GM23338 (cell line): ENCODE results near the gene ZBTB12. TPM values are rescaled to one million over a fixed set of nuclear protein-coding genes. Genes with fewer than 3 reads are reported as not detected.

Experiments used
- ATAC-seq: fragments of 200-7000 bp; cut with Tn5 transposase; 3 replicates; pipeline ENCODE4 v1.9.1; 2020
- DNase-seq: peaks from one replicate; pipeline ENCODE4 v3.0.0-alpha.2; 2015; ENCODE audit warnings: low spot score
- H2AFZ ChIP-seq: fragments of 200-600 bp; sonication (generic); 2 replicates; pipeline ENCODE4 v1.8.0; 2016; ENCODE audit warnings: antibody characterized with exemption, mild to moderate bottlenecking, moderate library complexity
- H3F3A ChIP-seq: fragments of 200-600 bp; sonication (generic); replicated peaks from 2 replicates; pipeline ENCODE4 v1.8.0; 2017; ENCODE audit warnings: antibody characterized with exemption, mixed run types, low read depth
- H3K27ac ChIP-seq: fragments of 200-600 bp; sonication (generic); 2 replicates; pipeline ENCODE4 v1.6.1; 2016; ENCODE audit warnings: low read depth
- H3K27me3 ChIP-seq: fragments of 200-600 bp; sonication (generic); 2 replicates; pipeline ENCODE4 v1.8.0; 2016; ENCODE audit warnings: mild to moderate bottlenecking, mixed run types, moderate library complexity; ENCODE audit not compliant: insufficient read depth
- H3K36me3 ChIP-seq: fragments of 200-600 bp; sonication (generic); 2 replicates; pipeline ENCODE4 v1.8.0; 2016; ENCODE audit warnings: mild to moderate bottlenecking; ENCODE audit not compliant: insufficient read depth
- H3K4me1 ChIP-seq: fragments of 200-600 bp; sonication (generic); 2 replicates; pipeline ENCODE4 v1.8.0; 2016; ENCODE audit warnings: mild to moderate bottlenecking, moderate library complexity; ENCODE audit not compliant: insufficient read depth
- H3K4me2 ChIP-seq: fragments of 200-600 bp; sonication (generic); 2 replicates; pipeline ENCODE4 v1.7.1; 2017; ENCODE audit warnings: mixed run types
- H3K4me3 ChIP-seq: fragments of 200-600 bp; sonication (generic); 2 replicates; pipeline ENCODE4 v1.6.1; 2016; ENCODE audit warnings: mixed run types
- H3K79me2 ChIP-seq: fragments of 200-600 bp; sonication (generic); replicated peaks from 2 replicates; pipeline ENCODE4 v1.8.0; 2017; ENCODE audit warnings: mild to moderate bottlenecking; ENCODE audit not compliant: insufficient read depth
- H3K9me2 ChIP-seq: fragments of 200-600 bp; sonication (generic); 2 replicates; pipeline ENCODE4 v1.8.0; 2017; ENCODE audit not compliant: insufficient read depth
- H4K20me1 ChIP-seq: fragments of 200-600 bp; sonication (generic); replicated peaks from 2 replicates; pipeline ENCODE4 v1.8.0; 2017; ENCODE audit warnings: mild to moderate bottlenecking; ENCODE audit not compliant: insufficient read depth
- H3K27ac Mint-ChIP-seq: 2 replicates; pipeline ENCODE4 v1.8.0; 2020; ENCODE audit warnings: inconsistent platforms, mild to moderate bottlenecking, moderate library complexity, mixed read lengths
- H3K27me3 Mint-ChIP-seq: 3 replicates; pipeline ENCODE4 v1.8.0; 2022; ENCODE audit warnings: low read depth, mild to moderate bottlenecking, moderate library complexity, mixed read lengths, inconsistent platforms; ENCODE audit not compliant: insufficient read depth, poor library complexity
- H3K36me3 Mint-ChIP-seq: 3 replicates; pipeline ENCODE4 v1.8.0; 2021; ENCODE audit warnings: low read depth, mild to moderate bottlenecking, inconsistent platforms, moderate library complexity, mixed read lengths
- H3K4me1 Mint-ChIP-seq: 3 replicates; pipeline ENCODE4 v1.8.0; 2020; ENCODE audit warnings: mild to moderate bottlenecking, inconsistent platforms, mixed read lengths
- H3K4me3 Mint-ChIP-seq: 3 replicates; pipeline ENCODE4 v1.8.0; 2021; ENCODE audit warnings: moderate library complexity, mild to moderate bottlenecking, inconsistent platforms, mixed read lengths
- H3K9me3 Mint-ChIP-seq: 3 replicates; pipeline ENCODE4 v1.8.0; 2020; ENCODE audit warnings: moderate library complexity, mild to moderate bottlenecking, inconsistent platforms, mixed read lengths
- EZH2phosphoT487 ChIP-seq: fragments of 200-600 bp; sonication (generic); IDR thresholded peaks from one replicate; pipeline ENCODE4 v1.8.1; 2018; ENCODE audit warnings: antibody characterized with exemption; ENCODE audit not compliant: unreplicated experiment
- JUNB ChIP-seq: IDR thresholded peaks from one replicate; pipeline ENCODE4 v1.6.1; 2016; ENCODE audit warnings: antibody characterized with exemption; ENCODE audit not compliant: unreplicated experiment
- POLR2AphosphoS5 ChIP-seq: IDR thresholded peaks from 2 replicates; pipeline ENCODE4 v1.6.1; 2016; ENCODE audit warnings: antibody characterized with exemption, low read depth
- ZNF114 ChIP-seq: fragments of 250-450 bp; sonication (Bioruptor Pico); IDR thresholded peaks from 2 replicates; pipeline ENCODE4 v1.5.0; 2020; ENCODE audit warnings: mild to moderate bottlenecking, moderate library complexity
- polyA plus RNA-seq: library from polyadenylated mRNA; unstranded; fragments of >200 nt; fragmentation: Nextera tagmentation; extraction: Ambion mirVana; gene quantifications from 2 replicates; pipeline ENCODE4 v1.2.1, GENCODE V29; 2016
- total RNA-seq: library from RNA; depleted of rRNA; stranded (reverse); fragments of >200 nt; shearing (Covaris generic); gene quantifications from 2 replicates; pipeline ENCODE4 v1.2.3, GENCODE V29; 2014
- TF ChIP-seq, protein P1 (sequence below): fragments of 250-450 bp; sonication (Bioruptor Pico); IDR thresholded peaks from 2 replicates; pipeline ENCODE4 v1.5.0; 2020; ENCODE audit warnings: mild to moderate bottlenecking, moderate library complexity
- TF ChIP-seq, protein P2 (sequence below), 2 experiments: fragments of 200-600 bp in 1 of 2; sonication (generic) in 1 of 2; conservative IDR thresholded peaks; 2 replicates each; pipeline versions ENCODE4 v1.5.1 to v1.6.1; 2016 to 2017; ENCODE audit warnings: antibody characterized with exemption in 2 of 2, low read depth in 2 of 2, mild to moderate bottlenecking in 2 of 2, moderate library complexity in 1 of 2

ZBTB12 gene
- total and polyA plus RNA-seq, 2 experiments from 2014 or later = 0.18 to 14.4 TPM

DNA sequence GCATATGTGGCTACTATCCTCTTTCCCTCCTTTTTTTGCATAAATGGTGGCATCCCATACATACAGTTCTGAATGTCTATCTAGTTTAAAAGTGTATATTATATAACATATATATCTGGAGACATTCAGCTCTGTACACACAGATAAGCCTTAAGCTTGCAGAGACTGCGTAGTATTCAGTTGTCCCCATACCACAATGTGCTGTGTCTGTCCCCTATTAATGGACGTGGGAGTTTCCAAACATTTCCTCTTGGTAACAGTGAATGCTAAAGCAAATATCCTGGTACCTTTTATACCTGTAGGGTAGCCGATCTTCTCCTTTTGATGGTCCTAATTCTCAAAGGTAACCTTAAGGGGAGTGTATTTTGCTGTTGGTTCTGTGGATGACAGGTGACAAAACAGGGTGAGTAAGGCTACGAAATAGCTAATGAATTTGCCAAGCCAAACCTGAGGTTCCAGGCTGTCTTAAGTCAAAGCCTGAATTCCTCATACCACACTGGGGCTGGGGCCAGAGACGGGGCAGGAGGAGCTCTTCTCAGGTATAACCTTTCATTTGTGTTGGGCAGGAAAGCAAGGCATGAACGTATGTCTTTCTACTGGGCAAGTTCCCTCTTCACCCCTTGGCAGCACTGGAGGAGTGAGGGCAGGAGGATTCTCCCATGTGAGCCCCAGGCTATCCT lies 17.9 kb upstream of the ZBTB12 start (continued):
- TF ChIP-seq, protein P1, sequence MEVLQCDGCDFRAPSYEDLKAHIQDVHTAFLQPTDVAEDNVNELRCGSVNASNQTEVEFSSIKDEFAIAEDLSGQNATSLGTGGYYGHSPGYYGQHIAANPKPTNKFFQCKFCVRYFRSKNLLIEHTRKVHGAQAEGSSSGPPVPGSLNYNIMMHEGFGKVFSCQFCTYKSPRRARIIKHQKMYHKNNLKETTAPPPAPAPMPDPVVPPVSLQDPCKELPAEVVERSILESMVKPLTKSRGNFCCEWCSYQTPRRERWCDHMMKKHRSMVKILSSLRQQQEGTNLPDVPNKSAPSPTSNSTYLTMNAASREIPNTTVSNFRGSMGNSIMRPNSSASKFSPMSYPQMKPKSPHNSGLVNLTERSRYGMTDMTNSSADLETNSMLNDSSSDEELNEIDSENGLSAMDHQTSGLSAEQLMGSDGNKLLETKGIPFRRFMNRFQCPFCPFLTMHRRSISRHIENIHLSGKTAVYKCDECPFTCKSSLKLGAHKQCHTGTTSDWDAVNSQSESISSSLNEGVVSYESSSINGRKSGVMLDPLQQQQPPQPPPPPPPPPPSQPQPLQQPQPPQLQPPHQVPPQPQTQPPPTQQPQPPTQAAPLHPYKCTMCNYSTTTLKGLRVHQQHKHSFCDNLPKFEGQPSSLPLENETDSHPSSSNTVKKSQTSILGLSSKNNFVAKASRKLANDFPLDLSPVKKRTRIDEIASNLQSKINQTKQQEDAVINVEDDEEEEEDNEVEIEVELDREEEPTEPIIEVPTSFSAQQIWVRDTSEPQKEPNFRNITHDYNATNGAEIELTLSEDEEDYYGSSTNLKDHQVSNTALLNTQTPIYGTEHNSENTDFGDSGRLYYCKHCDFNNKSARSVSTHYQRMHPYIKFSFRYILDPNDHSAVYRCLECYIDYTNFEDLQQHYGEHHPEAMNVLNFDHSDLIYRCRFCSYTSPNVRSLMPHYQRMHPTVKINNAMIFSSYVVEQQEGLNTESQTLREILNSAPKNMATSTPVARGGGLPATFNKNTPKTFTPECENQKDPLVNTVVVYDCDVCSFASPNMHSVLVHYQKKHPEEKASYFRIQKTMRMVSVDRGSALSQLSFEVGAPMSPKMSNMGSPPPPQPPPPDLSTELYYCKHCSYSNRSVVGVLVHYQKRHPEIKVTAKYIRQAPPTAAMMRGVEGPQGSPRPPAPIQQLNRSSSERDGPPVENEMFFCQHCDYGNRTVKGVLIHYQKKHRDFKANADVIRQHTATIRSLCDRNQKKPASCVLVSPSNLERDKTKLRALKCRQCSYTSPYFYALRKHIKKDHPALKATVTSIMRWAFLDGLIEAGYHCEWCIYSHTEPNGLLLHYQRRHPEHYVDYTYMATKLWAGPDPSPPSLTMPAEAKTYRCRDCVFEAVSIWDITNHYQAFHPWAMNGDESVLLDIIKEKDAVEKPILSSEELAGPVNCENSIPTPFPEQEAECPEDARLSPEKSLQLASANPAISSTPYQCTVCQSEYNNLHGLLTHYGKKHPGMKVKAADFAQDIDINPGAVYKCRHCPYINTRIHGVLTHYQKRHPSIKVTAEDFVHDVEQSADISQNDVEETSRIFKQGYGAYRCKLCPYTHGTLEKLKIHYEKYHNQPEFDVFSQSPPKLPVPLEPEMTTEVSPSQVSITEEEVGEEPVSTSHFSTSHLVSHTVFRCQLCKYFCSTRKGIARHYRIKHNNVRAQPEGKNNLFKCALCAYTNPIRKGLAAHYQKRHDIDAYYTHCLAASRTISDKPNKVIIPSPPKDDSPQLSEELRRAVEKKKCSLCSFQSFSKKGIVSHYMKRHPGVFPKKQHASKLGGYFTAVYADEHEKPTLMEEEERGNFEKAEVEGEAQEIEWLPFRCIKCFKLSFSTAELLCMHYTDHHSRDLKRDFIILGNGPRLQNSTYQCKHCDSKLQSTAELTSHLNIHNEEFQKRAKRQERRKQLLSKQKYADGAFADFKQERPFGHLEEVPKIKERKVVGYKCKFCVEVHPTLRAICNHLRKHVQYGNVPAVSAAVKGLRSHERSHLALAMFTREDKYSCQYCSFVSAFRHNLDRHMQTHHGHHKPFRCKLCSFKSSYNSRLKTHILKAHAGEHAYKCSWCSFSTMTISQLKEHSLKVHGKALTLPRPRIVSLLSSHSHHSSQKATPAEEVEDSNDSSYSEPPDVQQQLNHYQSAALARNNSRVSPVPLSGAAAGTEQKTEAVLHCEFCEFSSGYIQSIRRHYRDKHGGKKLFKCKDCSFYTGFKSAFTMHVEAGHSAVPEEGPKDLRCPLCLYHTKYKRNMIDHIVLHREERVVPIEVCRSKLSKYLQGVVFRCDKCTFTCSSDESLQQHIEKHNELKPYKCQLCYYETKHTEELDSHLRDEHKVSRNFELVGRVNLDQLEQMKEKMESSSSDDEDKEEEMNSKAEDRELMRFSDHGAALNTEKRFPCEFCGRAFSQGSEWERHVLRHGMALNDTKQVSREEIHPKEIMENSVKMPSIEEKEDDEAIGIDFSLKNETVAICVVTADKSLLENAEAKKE = no peak

DNA sequence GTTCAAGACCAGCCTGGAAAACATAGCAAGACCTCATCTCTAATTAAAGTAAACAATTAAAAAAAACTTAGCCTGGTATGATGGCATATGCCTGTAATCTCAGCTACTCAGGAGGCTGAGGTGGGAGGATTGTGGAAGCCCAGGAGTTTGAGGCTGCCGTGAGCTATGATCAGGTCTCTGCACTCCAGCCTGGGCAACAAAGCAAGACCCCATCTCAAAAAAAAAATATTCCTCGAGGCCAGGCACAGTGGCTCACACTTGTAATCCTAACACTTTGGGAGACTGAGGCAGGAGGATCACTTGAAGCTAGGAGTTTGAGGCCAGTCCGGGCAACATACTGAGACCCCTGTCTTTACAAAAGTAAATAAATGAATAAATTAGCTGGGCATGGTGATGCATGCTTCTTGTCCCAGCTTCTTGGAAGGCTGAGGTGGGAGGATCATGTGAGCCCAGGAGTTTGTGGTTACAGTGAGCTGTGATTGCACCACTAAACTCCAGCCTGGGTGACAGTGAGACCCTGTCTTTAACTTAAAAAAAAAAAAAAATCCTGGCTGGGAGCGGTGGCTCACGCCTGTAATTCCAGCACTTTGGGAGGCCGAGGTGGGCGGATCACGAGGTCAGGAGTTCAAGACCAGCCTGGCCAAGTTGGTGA lies 16.3 kb upstream of the ZBTB12 start:
- Histone ChIP-seq H3F3A (no peaks in the 10 kb centered on the region), H3K4me3 (no peak overlapping the region), H3K79me2 (no peaks in the 10 kb centered on the region), H3K36me3 (no peaks in the 10 kb centered on the region), H3K4me2 (no peak overlapping the region), H3K27me3 (no peaks in the 10 kb centered on the region), H3K27ac (no peak overlapping the region), H3K4me1 (no peaks in the 10 kb centered on the region), H2AFZ (no peak overlapping the region), H3K9me2 (no peaks in the 10 kb centered on the region), H4K20me1 (no peaks in the 10 kb centered on the region)
- DNase-seq (no peak), ATAC-seq (no peak)
- no peak overlapping the region for H3K4me3 Mint-ChIP-seq
- peaks cover 6% of the 10 kb centered on the region for H3K27me3 Mint-ChIP-seq
- H3K27ac Mint-ChIP-seq = no peak overlapping the region
- no peaks in the 10 kb centered on the region for H3K9me3 Mint-ChIP-seq
- no peaks in the 10 kb centered on the region; the same call in 2 of the 3 replicates for H3K4me1 Mint-ChIP-seq
- H3K36me3 Mint-ChIP-seq = no peaks in the 10 kb centered on the region
- no peak for TF ChIP-seq EZH2phosphoT487
- no peak for TF ChIP-seq JUNB
- TF ChIP-seq ZNF114 (CRISPR knock-in tag) = no peak
- no peak for TF ChIP-seq POLR2AphosphoS5
- TF ChIP-seq, protein P2, sequence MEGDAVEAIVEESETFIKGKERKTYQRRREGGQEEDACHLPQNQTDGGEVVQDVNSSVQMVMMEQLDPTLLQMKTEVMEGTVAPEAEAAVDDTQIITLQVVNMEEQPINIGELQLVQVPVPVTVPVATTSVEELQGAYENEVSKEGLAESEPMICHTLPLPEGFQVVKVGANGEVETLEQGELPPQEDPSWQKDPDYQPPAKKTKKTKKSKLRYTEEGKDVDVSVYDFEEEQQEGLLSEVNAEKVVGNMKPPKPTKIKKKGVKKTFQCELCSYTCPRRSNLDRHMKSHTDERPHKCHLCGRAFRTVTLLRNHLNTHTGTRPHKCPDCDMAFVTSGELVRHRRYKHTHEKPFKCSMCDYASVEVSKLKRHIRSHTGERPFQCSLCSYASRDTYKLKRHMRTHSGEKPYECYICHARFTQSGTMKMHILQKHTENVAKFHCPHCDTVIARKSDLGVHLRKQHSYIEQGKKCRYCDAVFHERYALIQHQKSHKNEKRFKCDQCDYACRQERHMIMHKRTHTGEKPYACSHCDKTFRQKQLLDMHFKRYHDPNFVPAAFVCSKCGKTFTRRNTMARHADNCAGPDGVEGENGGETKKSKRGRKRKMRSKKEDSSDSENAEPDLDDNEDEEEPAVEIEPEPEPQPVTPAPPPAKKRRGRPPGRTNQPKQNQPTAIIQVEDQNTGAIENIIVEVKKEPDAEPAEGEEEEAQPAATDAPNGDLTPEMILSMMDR (conservative IDR thresholded peaks at IDR 0.05; ENCODE audit: low read depth in 2 of 2) = no peak
- TF ChIP-seq, protein P1 = no peak
